ENCODE results near the gene NT5C3A.

The NT5C3A gene

GRCh38 chr7:33072471-33072870 is 9.9 kb upstream of the NT5C3A start:
- in situ Hi-C loops (cut with HindIII; ENCODE audit: low pct_ligation_motif_present, low sequenced_read_pairs), result no loop called here
- H3K27ac ChIP-seq, result peak overlapping the region; percentile 58
- peak; percentile 47 for DNase-seq
- no peaks in the 10 kb centered on the region for H3K27me3 ChIP-seq (replicated peaks)
- TF ChIP-seq, protein P1, sequence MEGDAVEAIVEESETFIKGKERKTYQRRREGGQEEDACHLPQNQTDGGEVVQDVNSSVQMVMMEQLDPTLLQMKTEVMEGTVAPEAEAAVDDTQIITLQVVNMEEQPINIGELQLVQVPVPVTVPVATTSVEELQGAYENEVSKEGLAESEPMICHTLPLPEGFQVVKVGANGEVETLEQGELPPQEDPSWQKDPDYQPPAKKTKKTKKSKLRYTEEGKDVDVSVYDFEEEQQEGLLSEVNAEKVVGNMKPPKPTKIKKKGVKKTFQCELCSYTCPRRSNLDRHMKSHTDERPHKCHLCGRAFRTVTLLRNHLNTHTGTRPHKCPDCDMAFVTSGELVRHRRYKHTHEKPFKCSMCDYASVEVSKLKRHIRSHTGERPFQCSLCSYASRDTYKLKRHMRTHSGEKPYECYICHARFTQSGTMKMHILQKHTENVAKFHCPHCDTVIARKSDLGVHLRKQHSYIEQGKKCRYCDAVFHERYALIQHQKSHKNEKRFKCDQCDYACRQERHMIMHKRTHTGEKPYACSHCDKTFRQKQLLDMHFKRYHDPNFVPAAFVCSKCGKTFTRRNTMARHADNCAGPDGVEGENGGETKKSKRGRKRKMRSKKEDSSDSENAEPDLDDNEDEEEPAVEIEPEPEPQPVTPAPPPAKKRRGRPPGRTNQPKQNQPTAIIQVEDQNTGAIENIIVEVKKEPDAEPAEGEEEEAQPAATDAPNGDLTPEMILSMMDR (IDR thresholded peaks at IDR 0.05; ENCODE audit: low read depth, low read length, missing control alignments), result no peak
- no peaks in the 10 kb centered on the region for H3K36me3 ChIP-seq (replicated peaks)
- no peak overlapping the region for H3K4me3 ChIP-seq (ENCODE audit: low read depth, low read length)

- no peak overlapping the region for H3K4me3 ChIP-seq (ENCODE audit: low read depth, low read length)
- H3K27me3 ChIP-seq (replicated peaks), result no peaks in the 10 kb centered on the region
- in situ Hi-C loops (cut with HindIII; ENCODE audit: low pct_ligation_motif_present, low sequenced_read_pairs), result no loop called here
- H3K36me3 ChIP-seq (replicated peaks), result no peaks in the 10 kb centered on the region
- H3K27ac ChIP-seq, result no peak overlapping the region
- DNase-seq, result no peak
- TF ChIP-seq, protein P1 (IDR thresholded peaks at IDR 0.05; ENCODE audit: low read depth, low read length, missing control alignments), result no peak
These were observed 8.3 kb upstream of the NT5C3A start for GRCh38 chr7:33070831-33071230.

GRCh38 chr7:33070277-33070676 is 7.7 kb upstream of the NT5C3A start:
- Histone ChIP-seq H3K27ac (no peak overlapping the region), H3K36me3 (replicated peaks) (no peaks in the 10 kb centered on the region), H3K4me3 (ENCODE audit: low read depth, low read length) (no peak overlapping the region), H3K27me3 (replicated peaks) (no peaks in the 10 kb centered on the region)
- in situ Hi-C loops (cut with HindIII; ENCODE audit: low pct_ligation_motif_present, low sequenced_read_pairs), result no loop called here
- TF ChIP-seq, protein P1 (IDR thresholded peaks at IDR 0.05; ENCODE audit: low read depth, low read length, missing control alignments), result no peak
- DNase-seq, result no peak

- TF ChIP-seq, protein P1 (IDR thresholded peaks at IDR 0.05; ENCODE audit: low read depth, low read length, missing control alignments), result no peak
- no peak for DNase-seq
- in situ Hi-C loops (cut with HindIII; ENCODE audit: low pct_ligation_motif_present, low sequenced_read_pairs), result no loop called here
- Histone ChIP-seq H3K27ac (no peak overlapping the region), H3K4me3 (ENCODE audit: low read depth, low read length) (no peak overlapping the region), H3K36me3 (replicated peaks) (no peaks in the 10 kb centered on the region), H3K27me3 (replicated peaks) (no peaks in the 10 kb centered on the region)
These were observed 5.3 kb upstream of the NT5C3A start for GRCh38 chr7:33067921-33068320.

DNA sequence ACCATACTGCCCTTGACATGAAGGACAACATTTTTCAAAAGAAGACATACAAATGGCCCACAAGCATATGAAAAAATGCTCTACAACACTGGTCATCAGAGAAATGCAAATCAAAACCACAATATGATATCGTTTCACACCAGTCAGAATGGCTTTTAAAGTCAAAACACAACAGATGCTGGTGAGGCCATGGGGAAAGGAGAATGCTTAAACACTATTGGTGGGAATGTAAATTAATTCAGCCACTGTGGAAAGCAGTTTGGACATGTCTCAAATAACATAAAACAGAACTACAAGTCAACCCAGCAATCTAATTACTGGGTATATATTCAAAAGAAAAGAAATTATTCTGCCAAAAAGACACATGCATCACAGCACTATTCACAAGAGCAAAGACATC is 4.2 kb upstream of the NT5C3A start:
- TF ChIP-seq, protein P1 (IDR thresholded peaks at IDR 0.05; ENCODE audit: low read depth, low read length, missing control alignments), result no peak
- Histone ChIP-seq H3K27ac (no peak overlapping the region), H3K27me3 (replicated peaks) (no peaks in the 10 kb centered on the region), H3K36me3 (replicated peaks) (no peaks in the 10 kb centered on the region), H3K4me3 (ENCODE audit: low read depth, low read length) (no peak overlapping the region)
- in situ Hi-C loops (cut with HindIII; ENCODE audit: low pct_ligation_motif_present, low sequenced_read_pairs), result no loop called here
- no peak for DNase-seq

- DNase-seq, result no peak
- Histone ChIP-seq H3K27me3 (replicated peaks) (no peaks in the 10 kb centered on the region), H3K27ac (no peak overlapping the region), H3K36me3 (replicated peaks) (no peaks in the 10 kb centered on the region), H3K4me3 (ENCODE audit: low read depth, low read length) (no peak overlapping the region)
- TF ChIP-seq, protein P1 (IDR thresholded peaks at IDR 0.05; ENCODE audit: low read depth, low read length, missing control alignments), result no peak
- in situ Hi-C loops (cut with HindIII; ENCODE audit: low pct_ligation_motif_present, low sequenced_read_pairs), result no loop called here
These were observed 3.4 kb upstream of the NT5C3A start for GRCh38 chr7:33065981-33066380.

Measured in brain microvascular endothelial cell (primary cell).